ENCODE results near the gene PMCH.

DNA sequence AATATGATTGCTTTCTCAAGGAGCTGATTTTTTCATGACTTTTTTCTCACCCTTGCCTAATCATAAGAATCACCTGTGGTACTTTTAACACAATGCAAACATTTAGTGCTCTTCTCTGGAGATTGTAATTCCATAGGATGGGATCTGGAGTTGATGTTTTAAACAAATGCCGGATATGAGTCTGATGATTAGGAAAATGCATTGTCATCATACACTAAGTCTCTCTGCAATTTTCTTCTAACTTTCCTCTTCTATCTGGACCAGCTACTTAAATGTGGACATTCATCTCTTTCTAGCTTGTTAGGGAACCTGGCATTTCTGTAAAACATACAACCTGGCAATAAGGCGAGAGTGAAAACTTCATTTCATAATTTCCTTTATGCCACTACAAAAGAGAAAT, 23.5 kb downstream of the PMCH start:
- TF ChIP-seq CTCF (IDR thresholded peaks at IDR 0.05; ENCODE audit: low read depth, low read length) (no peak), POLR2A (IDR thresholded peaks at IDR 0.05; ENCODE audit: extremely low read depth, insufficient read length) (no peak), MYC (IDR thresholded peaks at IDR 0.05; ENCODE audit: low read depth, low read length) (no peak)
- TF ChIP-seq, protein P1, sequence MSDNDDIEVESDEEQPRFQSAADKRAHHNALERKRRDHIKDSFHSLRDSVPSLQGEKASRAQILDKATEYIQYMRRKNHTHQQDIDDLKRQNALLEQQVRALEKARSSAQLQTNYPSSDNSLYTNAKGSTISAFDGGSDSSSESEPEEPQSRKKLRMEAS (IDR thresholded peaks at IDR 0.05; ENCODE audit: low read depth, low read length) = no peak
